Parathyroid adenoma (tissue), 2 donors: ENCODE data around the gene ARPP21.
A peak's percentile ranks its signal among the peaks of the same experiment; 100 is the strongest.

Experiments used
- H2AFZ ChIP-seq: fragments of 300-600 bp; sonication (generic); one replicate; pipeline ENCODE4 v1.7.0; 2017; ENCODE audit warnings: antibody characterized with exemption, mild to moderate bottlenecking
- H3K27ac ChIP-seq: fragments of 300-600 bp; sonication (generic); one replicate; pipeline ENCODE4 v1.7.0; 2017
- H3K27me3 ChIP-seq: fragments of 300-600 bp; sonication (generic); one replicate; pipeline ENCODE4 v1.7.0; 2017; ENCODE audit warnings: low read length; ENCODE audit not compliant: control insufficient read depth, insufficient read depth
- H3K36me3 ChIP-seq: fragments of 300-600 bp; sonication (generic); one replicate; pipeline ENCODE4 v1.7.0; 2017; ENCODE audit warnings: low read length; ENCODE audit not compliant: control insufficient read depth, insufficient read depth
- H3K4me1 ChIP-seq: fragments of 300-600 bp; sonication (generic); one replicate; pipeline ENCODE4 v1.7.0; 2017; ENCODE audit warnings: control low read depth
- H3K4me2 ChIP-seq: fragments of 300-600 bp; sonication (generic); one replicate; pipeline ENCODE4 v1.7.0; 2017; ENCODE audit warnings: low read length
- H3K4me3 ChIP-seq: fragments of 300-600 bp; sonication (generic); one replicate; pipeline ENCODE4 v1.7.0; 2017; ENCODE audit warnings: low read depth, low read length
- H3K79me2 ChIP-seq: fragments of 300-600 bp; sonication (generic); one replicate; pipeline ENCODE4 v1.7.0; 2017; ENCODE audit warnings: control low read depth
- H3K9ac ChIP-seq: fragments of 300-600 bp; sonication (generic); one replicate; pipeline ENCODE4 v1.7.0; 2017; ENCODE audit warnings: mild to moderate bottlenecking
- H3K9me3 ChIP-seq: fragments of 300-600 bp; sonication (generic); one replicate; pipeline ENCODE4 v1.7.0; 2017; ENCODE audit warnings: low read length; ENCODE audit not compliant: control insufficient read depth
- TF ChIP-seq, protein P1 (sequence below): fragments of 300-600 bp; sonication (generic); IDR thresholded peaks from one replicate; pipeline ENCODE4 v1.7.0; 2017; ENCODE audit warnings: antibody characterized with exemption, mild to moderate bottlenecking
- donor health status: primary hyperparathyroidism.

ARPP21 gene

GRCh38 chr3:35635926-35636683, 3.2 kb upstream of the ARPP21 start:
- Histone ChIP-seq H3K36me3 (no peaks in the 10 kb centered on the region), H3K9ac (no peak overlapping the region), H3K9me3 (no peaks in the 10 kb centered on the region), H3K79me2 (no peaks in the 10 kb centered on the region), H3K4me2 (no peak overlapping the region), H3K27ac (no peak overlapping the region), H3K4me1 (no peaks in the 10 kb centered on the region), H2AFZ (no peak overlapping the region), H3K4me3 (no peak overlapping the region), H3K27me3 (no peaks in the 10 kb centered on the region)
- TF ChIP-seq, protein P1, sequence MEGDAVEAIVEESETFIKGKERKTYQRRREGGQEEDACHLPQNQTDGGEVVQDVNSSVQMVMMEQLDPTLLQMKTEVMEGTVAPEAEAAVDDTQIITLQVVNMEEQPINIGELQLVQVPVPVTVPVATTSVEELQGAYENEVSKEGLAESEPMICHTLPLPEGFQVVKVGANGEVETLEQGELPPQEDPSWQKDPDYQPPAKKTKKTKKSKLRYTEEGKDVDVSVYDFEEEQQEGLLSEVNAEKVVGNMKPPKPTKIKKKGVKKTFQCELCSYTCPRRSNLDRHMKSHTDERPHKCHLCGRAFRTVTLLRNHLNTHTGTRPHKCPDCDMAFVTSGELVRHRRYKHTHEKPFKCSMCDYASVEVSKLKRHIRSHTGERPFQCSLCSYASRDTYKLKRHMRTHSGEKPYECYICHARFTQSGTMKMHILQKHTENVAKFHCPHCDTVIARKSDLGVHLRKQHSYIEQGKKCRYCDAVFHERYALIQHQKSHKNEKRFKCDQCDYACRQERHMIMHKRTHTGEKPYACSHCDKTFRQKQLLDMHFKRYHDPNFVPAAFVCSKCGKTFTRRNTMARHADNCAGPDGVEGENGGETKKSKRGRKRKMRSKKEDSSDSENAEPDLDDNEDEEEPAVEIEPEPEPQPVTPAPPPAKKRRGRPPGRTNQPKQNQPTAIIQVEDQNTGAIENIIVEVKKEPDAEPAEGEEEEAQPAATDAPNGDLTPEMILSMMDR, result no peak

DNA sequence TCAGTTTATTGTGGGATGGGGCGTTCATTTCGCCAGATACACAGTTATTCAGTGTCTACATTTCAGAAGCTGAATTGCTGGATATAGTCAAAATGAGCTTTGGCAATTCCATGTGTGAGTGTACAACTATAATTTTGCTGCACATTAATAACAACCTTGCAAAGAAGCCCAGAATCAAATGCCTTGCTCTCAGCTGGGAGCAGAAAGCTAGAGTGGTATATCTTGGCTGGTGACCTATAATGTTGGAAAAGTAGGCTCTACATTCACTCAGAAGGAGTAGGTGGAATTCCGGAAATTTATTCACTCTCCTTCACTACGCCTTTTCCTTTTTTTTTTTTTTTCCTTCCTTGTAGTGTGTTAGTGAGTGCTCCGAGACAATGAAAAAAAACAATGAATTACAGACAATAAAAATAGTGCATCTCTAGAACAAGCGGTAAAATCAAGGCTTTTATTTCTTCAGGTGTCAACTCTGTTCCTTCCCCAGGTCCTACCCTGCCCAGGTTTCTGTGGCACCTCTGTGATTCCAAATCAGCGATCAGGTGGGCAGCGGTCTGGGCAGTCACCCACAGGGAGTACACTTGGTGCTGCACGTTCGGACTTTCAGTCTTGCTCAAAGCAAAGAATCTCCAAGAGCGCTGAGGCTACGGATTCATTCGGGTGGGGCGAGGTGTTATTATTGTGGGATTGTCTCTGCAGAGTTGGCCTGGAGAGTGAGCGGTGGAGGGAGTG, 910 bp upstream of the ARPP21 start:
- H3K4me3 ChIP-seq, result no peak overlapping the region
- no peaks in the 10 kb centered on the region for H3K27me3 ChIP-seq
- no peak overlapping the region for H3K27ac ChIP-seq
- no peaks in the 10 kb centered on the region for H3K4me1 ChIP-seq
- TF ChIP-seq, protein P1, result no peak
- no peak overlapping the region for H2AFZ ChIP-seq
- H3K9me3 ChIP-seq, result no peaks in the 10 kb centered on the region
- no peaks in the 10 kb centered on the region for H3K79me2 ChIP-seq
- no peaks in the 10 kb centered on the region for H3K36me3 ChIP-seq
- H3K4me2 ChIP-seq, result no peak overlapping the region
- no peak overlapping the region for H3K9ac ChIP-seq

- no peak overlapping the region for H3K27ac ChIP-seq
- no peaks in the 10 kb centered on the region for H3K27me3 ChIP-seq
- H3K9me3 ChIP-seq, result no peaks in the 10 kb centered on the region
- no peaks in the 10 kb centered on the region for H3K4me1 ChIP-seq
- no peak overlapping the region for H2AFZ ChIP-seq
- H3K4me3 ChIP-seq, result no peak overlapping the region
- H3K36me3 ChIP-seq, result no peaks in the 10 kb centered on the region
- TF ChIP-seq, protein P1, result no peak
- no peaks in the 10 kb centered on the region for H3K79me2 ChIP-seq
- no peak overlapping the region for H3K9ac ChIP-seq
- peak overlapping the region; percentile 80 for H3K4me2 ChIP-seq
Measured at GRCh38 chr3:35638980-35639253, 408 bp upstream of the ARPP21 start.

- H3K4me3 ChIP-seq, result no peak overlapping the region
- no peaks in the 10 kb centered on the region for H3K4me1 ChIP-seq
- no peaks in the 10 kb centered on the region for H3K79me2 ChIP-seq
- no peaks in the 10 kb centered on the region for H3K36me3 ChIP-seq
- H3K4me2 ChIP-seq, result peak overlapping the region; percentile 80
- no peaks in the 10 kb centered on the region for H3K9me3 ChIP-seq
- no peaks in the 10 kb centered on the region for H3K27me3 ChIP-seq
- TF ChIP-seq, protein P1, result no peak
- H3K9ac ChIP-seq, result no peak overlapping the region
- no peak overlapping the region for H2AFZ ChIP-seq
- H3K27ac ChIP-seq, result no peak overlapping the region
Measured at GRCh38 chr3:35640190-35641165, 1.2 kb downstream of the ARPP21 start.
